ENCODE data around the gene KMT2B.

KMT2B gene

DNA sequence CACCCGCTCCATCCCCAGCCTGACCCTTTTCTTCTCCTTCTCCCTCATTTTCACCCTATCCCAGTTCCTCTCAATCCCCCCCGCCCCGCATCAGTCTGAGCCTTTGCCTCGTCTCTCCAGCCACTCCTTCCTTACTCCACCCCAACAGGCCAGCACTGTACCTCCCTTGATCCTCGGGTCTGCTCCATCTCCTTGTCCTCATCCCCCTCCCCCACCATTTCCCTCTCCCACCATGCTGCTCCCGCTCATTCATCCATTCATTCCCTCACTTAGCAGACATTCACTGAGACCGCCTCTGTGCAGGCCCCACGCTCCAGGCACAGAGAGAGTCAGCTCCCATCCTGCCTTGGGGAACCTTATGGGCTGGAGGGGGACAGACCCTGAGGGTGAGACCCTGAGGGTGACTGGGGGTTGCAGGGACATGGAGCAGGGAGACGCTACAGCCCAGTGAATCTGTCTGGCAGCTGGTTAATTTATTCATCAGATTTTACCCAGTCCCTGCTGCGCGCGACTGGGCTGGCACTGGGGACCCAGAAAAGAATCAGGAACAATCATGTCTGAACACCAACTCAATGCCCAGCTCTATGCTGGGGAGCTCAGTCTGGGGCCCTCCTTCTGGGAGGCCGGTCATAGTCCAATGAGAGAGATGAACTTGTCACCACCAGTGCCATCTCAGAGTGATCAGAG, 58.4 kb downstream of the KMT2B start:
- Histone ChIP-seq H3K79me1 (replicated peaks; ENCODE audit: low read length, poor library complexity, severe bottlenecking) (peaks cover 16% of the 10 kb centered on the region), H3K4me2 (ENCODE audit: low read length, poor library complexity, severe bottlenecking) (peak overlapping the region; percentile 92), H3K4me1 (ENCODE audit: control insufficient read depth, insufficient read depth, low read depth, low read length) (peaks cover 15% of the 10 kb centered on the region), H2BK5ac (ENCODE audit: low read depth, low read length, poor library complexity, severe bottlenecking) (no peak overlapping the region), H3K27ac (ENCODE audit: low read length, poor library complexity, severe bottlenecking) (no peak overlapping the region), H3K23ac (ENCODE audit: low read length in 2 of 2) (no peak overlapping the region), H3K9me3 (ENCODE audit: control insufficient read depth, low read length) (no peaks in the 10 kb centered on the region), H3K14ac (ENCODE audit: low read length in 2 of 2) (no peak overlapping the region), H3K4ac (ENCODE audit: low read depth in 1 of 2, low read length in 2 of 2) (no peak overlapping the region), H3K36me3 (ENCODE audit: control insufficient read depth in 1 of 2, insufficient read depth in 2 of 2, low read depth in 1 of 2, low read length in 2 of 2) (peaks cover 12 to 25% of the 10 kb centered on the region in 2 experiments), H3K4me3 (ENCODE audit: insufficient read depth in 1 of 2, low read depth in 1 of 2, low read length in 2 of 2) (peak overlapping the region in 1 of 2 experiments; percentile 79), H2AFZ (ENCODE audit: low read depth, low read length) (no peak overlapping the region), H4K8ac (ENCODE audit: low read length) (peak overlapping the region; percentile 66), H3K18ac (ENCODE audit: low read depth in 1 of 2, low read length in 2 of 2) (peak overlapping the region in 1 of 2 experiments; percentile 13), H2BK120ac (ENCODE audit: low read depth, low read length) (no peak overlapping the region), H2BK12ac (ENCODE audit: low read length in 2 of 2) (peak overlapping the region in 1 of 2 experiments; percentile 43), H4K91ac (ENCODE audit: low read length) (peak overlapping the region; percentile 28), H3K27me3 (ENCODE audit: control insufficient read depth in 1 of 2, insufficient read depth in 1 of 2, low read length in 2 of 2) (no peaks in the 10 kb centered on the region), H2AK5ac (ENCODE audit: low read length, severe bottlenecking) (no peak overlapping the region), H2BK15ac (ENCODE audit: low read depth, poor library complexity, severe bottlenecking) (no peak overlapping the region), H3K9ac (ENCODE audit: low read length) (peak overlapping the region; percentile 76)
- DNase-seq: no peak
- WGBS: 64% methylated on average over 12 of the region's 13 CpGs

DNA sequence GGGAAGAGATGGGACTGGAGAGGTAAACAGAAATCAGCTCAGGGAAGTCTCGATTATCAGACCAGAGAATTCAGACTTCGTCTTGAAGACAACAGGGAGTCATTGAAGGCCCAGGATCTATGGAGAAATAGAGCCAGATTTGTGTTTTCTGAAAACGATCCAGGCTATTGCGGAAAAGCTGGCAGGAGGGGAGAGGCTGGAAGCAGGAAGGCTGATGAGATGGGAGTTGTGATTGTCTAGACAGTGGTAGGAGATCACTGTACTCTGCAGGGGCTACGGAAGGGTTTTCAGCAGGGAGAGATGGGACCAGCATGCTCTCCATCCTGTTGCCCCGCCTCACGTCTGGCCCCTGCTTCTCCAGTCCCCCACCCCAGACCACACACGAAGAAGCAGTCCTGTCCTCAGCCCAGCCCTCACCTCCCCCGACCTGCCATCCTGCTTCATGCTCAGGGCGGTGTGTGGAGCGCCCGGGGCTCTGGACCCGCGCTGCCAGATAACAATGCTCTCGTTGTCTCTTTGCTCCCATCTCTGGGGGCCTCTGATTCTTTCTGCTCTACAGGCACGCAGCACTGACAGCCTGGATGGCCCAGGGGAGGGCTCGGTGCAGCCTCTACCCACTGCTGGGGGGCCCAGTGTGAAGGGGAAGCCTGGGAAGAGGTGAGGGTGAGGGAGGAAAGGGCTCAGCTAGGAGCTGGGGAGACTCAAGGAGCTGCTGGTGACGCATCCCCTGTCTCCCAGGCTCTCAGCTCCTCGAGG, 59.5 kb downstream of the KMT2B start:
- WGBS: 43% methylated on average over 18 of the region's 19 CpGs
- no peak overlapping the region for H2BK5ac ChIP-seq (ENCODE audit: low read depth, low read length, poor library complexity, severe bottlenecking)

DNA sequence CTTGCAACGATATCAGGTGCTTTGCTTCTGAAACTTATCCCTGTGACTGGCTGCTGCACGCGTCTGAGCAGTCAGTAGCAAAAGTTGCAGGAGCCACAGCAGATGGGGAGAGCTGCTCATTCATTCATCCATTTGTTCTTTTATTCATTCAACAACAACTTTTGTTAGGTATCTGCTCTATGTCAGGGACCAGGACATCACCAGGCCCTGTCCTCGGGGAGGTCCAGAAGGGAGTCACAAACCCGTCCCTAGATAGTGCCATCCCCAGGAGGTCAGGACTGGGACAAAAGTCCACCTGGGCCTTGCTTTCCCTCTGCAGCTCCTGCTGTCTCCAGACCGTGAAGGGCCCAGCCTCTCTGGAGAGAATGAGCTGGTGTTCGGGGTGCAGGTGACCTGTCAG, 60.2 kb downstream of the KMT2B start:
- Histone ChIP-seq H4K8ac (ENCODE audit: low read length) (no peak overlapping the region), H2AFZ (ENCODE audit: low read depth, low read length) (no peak overlapping the region), H2AK5ac (ENCODE audit: low read length, severe bottlenecking) (no peak overlapping the region), H3K18ac (ENCODE audit: low read depth in 1 of 2, low read length in 2 of 2) (no peak overlapping the region), H3K36me3 (ENCODE audit: control insufficient read depth in 1 of 2, insufficient read depth in 2 of 2, low read depth in 1 of 2, low read length in 2 of 2) (peaks cover 19 to 42% of the 10 kb centered on the region in 2 experiments), H3K79me1 (replicated peaks; ENCODE audit: low read length, poor library complexity, severe bottlenecking) (peaks cover 16% of the 10 kb centered on the region), H3K4me2 (ENCODE audit: low read length, poor library complexity, severe bottlenecking) (no peak overlapping the region), H2BK15ac (ENCODE audit: low read depth, poor library complexity, severe bottlenecking) (no peak overlapping the region), H3K9me3 (ENCODE audit: control insufficient read depth, low read length) (no peaks in the 10 kb centered on the region), H3K23ac (ENCODE audit: low read length in 2 of 2) (no peak overlapping the region), H4K91ac (ENCODE audit: low read length) (no peak overlapping the region), H3K4ac (ENCODE audit: low read depth in 1 of 2, low read length in 2 of 2) (no peak overlapping the region), H3K4me3 (ENCODE audit: insufficient read depth in 1 of 2, low read depth in 1 of 2, low read length in 2 of 2) (no peak overlapping the region), H2BK5ac (ENCODE audit: low read depth, low read length, poor library complexity, severe bottlenecking) (no peak overlapping the region), H3K9ac (ENCODE audit: low read length) (no peak overlapping the region), H3K27ac (ENCODE audit: low read length, poor library complexity, severe bottlenecking) (no peak overlapping the region), H3K4me1 (ENCODE audit: control insufficient read depth, insufficient read depth, low read depth, low read length) (peaks cover 15% of the 10 kb centered on the region), H3K27me3 (ENCODE audit: control insufficient read depth in 1 of 2, insufficient read depth in 1 of 2, low read length in 2 of 2) (no peaks in the 10 kb centered on the region), H3K14ac (ENCODE audit: low read length in 2 of 2) (no peak overlapping the region), H2BK12ac (ENCODE audit: low read length in 2 of 2) (no peak overlapping the region), H2BK120ac (ENCODE audit: low read depth, low read length) (no peak overlapping the region)
- no peak for DNase-seq
- WGBS: 89% methylated on average over 7 of the region's 7 CpGs

More for the DNA sequence above, 59.5 kb downstream of the KMT2B start:
- H2AK5ac ChIP-seq (ENCODE audit: low read length, severe bottlenecking): no peak overlapping the region
- no peak overlapping the region for H3K4me2 ChIP-seq (ENCODE audit: low read length, poor library complexity, severe bottlenecking)
- no peak overlapping the region for H4K91ac ChIP-seq (ENCODE audit: low read length)
- H2BK120ac ChIP-seq (ENCODE audit: low read depth, low read length): no peak overlapping the region
- no peak overlapping the region for H3K18ac ChIP-seq (ENCODE audit: low read depth in 1 of 2, low read length in 2 of 2)
- no peak overlapping the region for H4K8ac ChIP-seq (ENCODE audit: low read length)
- no peak overlapping the region for H3K14ac ChIP-seq (ENCODE audit: low read length in 2 of 2)
- no peaks in the 10 kb centered on the region for H3K27me3 ChIP-seq (ENCODE audit: control insufficient read depth in 1 of 2, insufficient read depth in 1 of 2, low read length in 2 of 2)
- H3K23ac ChIP-seq (ENCODE audit: low read length in 2 of 2): no peak overlapping the region
- H3K4me3 ChIP-seq (ENCODE audit: insufficient read depth in 1 of 2, low read depth in 1 of 2, low read length in 2 of 2): no peak overlapping the region
- no peak overlapping the region for H2BK12ac ChIP-seq (ENCODE audit: low read length in 2 of 2)
- no peak overlapping the region for H3K9ac ChIP-seq (ENCODE audit: low read length)
- H3K4ac ChIP-seq (ENCODE audit: low read depth in 1 of 2, low read length in 2 of 2): no peak overlapping the region
- peaks cover 15% of the 10 kb centered on the region for H3K4me1 ChIP-seq (ENCODE audit: control insufficient read depth, insufficient read depth, low read depth, low read length)
- no peak overlapping the region for H2AFZ ChIP-seq (ENCODE audit: low read depth, low read length)
- peaks cover 16% of the 10 kb centered on the region for H3K79me1 ChIP-seq (replicated peaks; ENCODE audit: low read length, poor library complexity, severe bottlenecking)
- no peak for DNase-seq
- H3K36me3 ChIP-seq (ENCODE audit: control insufficient read depth in 1 of 2, insufficient read depth in 2 of 2, low read depth in 1 of 2, low read length in 2 of 2): peaks cover 14 to 35% of the 10 kb centered on the region in 2 experiments
- no peak overlapping the region for H3K27ac ChIP-seq (ENCODE audit: low read length, poor library complexity, severe bottlenecking)
- H3K9me3 ChIP-seq (ENCODE audit: control insufficient read depth, low read length): no peaks in the 10 kb centered on the region
- no peak overlapping the region for H2BK15ac ChIP-seq (ENCODE audit: low read depth, poor library complexity, severe bottlenecking)

GRCh38 chr19:35779033-35779432, 61.2 kb downstream of the KMT2B start:
- no peak overlapping the region for H2AFZ ChIP-seq (ENCODE audit: low read depth, low read length)
- H3K9me3 ChIP-seq (ENCODE audit: control insufficient read depth, low read length): no peaks in the 10 kb centered on the region
- no peak overlapping the region for H3K4me3 ChIP-seq (ENCODE audit: insufficient read depth in 1 of 2, low read depth in 1 of 2, low read length in 2 of 2)
- no peak overlapping the region for H2BK15ac ChIP-seq (ENCODE audit: low read depth, poor library complexity, severe bottlenecking)
- no peak for DNase-seq
- no peak overlapping the region for H3K4ac ChIP-seq (ENCODE audit: low read depth in 1 of 2, low read length in 2 of 2)
- H2BK120ac ChIP-seq (ENCODE audit: low read depth, low read length): no peak overlapping the region
- no peak overlapping the region for H4K8ac ChIP-seq (ENCODE audit: low read length)
- 95% methylated on average over 8 of the region's 8 CpGs for WGBS
- no peak overlapping the region for H3K18ac ChIP-seq (ENCODE audit: low read depth in 1 of 2, low read length in 2 of 2)
- no peak overlapping the region for H2BK5ac ChIP-seq (ENCODE audit: low read depth, low read length, poor library complexity, severe bottlenecking)
- H2BK12ac ChIP-seq (ENCODE audit: low read length in 2 of 2): no peak overlapping the region
- H3K23ac ChIP-seq (ENCODE audit: low read length in 2 of 2): no peak overlapping the region
- H3K4me1 ChIP-seq (ENCODE audit: control insufficient read depth, insufficient read depth, low read depth, low read length): peaks cover 18% of the 10 kb centered on the region
- no peak overlapping the region for H2AK5ac ChIP-seq (ENCODE audit: low read length, severe bottlenecking)
- no peak overlapping the region for H4K91ac ChIP-seq (ENCODE audit: low read length)
- H3K9ac ChIP-seq (ENCODE audit: low read length): no peak overlapping the region
- H3K14ac ChIP-seq (ENCODE audit: low read length in 2 of 2): no peak overlapping the region
- peaks cover 21 to 52% of the 10 kb centered on the region in 2 experiments for H3K36me3 ChIP-seq (ENCODE audit: control insufficient read depth in 1 of 2, insufficient read depth in 2 of 2, low read depth in 1 of 2, low read length in 2 of 2)
- no peaks in the 10 kb centered on the region for H3K27me3 ChIP-seq (ENCODE audit: control insufficient read depth in 1 of 2, insufficient read depth in 1 of 2, low read length in 2 of 2)
- no peak overlapping the region for H3K4me2 ChIP-seq (ENCODE audit: low read length, poor library complexity, severe bottlenecking)
- no peak overlapping the region for H3K27ac ChIP-seq (ENCODE audit: low read length, poor library complexity, severe bottlenecking)
- H3K79me1 ChIP-seq (replicated peaks; ENCODE audit: low read length, poor library complexity, severe bottlenecking): peaks cover 16% of the 10 kb centered on the region

All from mesenchymal stem cell (in vitro differentiated cells and primary cell).